HG02610 (cell line): ENCODE measurements around the gene TNS3.

Experiments
- ATAC-seq: cut with Tn5 transposase; IDR thresholded peaks from one replicate; pipeline ENCODE4 v1.9.1; 2021; ENCODE audit warnings: mild to moderate bottlenecking, moderate library complexity; ENCODE audit not compliant: unreplicated experiment

Gene TNS3

DNA sequence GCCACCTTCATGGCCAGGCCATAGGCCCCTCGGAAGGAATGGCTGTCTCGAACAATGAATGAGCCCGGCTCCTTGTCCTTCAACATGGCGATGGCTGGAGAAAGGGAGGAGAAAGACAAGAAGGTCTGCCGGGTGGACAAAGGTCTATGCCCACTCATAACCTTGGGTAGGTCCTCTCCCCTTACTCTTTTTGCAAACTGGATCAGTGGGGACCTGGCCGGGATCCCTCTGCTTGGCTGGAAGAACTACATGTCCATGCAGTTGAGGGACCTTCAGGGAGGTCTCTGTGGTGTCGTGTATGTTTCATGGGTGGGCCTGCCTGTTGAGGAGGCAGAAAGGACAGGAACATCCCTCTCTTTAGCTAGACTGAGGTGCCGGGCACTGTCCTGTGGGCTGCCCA is 284.8 kb downstream of the TNS3 start:
- no peak for ATAC-seq

DNA sequence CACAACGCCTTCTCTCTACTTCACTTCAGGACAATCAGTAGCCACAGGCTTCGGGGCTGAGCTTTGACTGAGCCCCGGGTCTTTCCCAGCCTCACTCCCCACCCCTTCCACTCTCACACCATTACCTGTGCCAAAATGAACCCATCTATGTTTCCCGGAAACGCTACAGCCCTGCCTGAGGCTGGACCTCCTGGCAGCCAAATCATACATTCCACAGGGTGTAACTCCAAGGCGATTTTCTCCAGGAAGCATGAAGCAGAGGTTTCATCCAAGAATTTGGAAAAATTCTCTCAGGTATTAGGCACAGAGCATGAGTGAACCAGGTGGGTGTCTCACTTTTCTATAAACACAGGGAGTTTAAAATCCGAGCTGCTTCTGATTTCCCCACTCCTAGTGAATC is 286.3 kb downstream of the TNS3 start:
- no peak for ATAC-seq

DNA sequence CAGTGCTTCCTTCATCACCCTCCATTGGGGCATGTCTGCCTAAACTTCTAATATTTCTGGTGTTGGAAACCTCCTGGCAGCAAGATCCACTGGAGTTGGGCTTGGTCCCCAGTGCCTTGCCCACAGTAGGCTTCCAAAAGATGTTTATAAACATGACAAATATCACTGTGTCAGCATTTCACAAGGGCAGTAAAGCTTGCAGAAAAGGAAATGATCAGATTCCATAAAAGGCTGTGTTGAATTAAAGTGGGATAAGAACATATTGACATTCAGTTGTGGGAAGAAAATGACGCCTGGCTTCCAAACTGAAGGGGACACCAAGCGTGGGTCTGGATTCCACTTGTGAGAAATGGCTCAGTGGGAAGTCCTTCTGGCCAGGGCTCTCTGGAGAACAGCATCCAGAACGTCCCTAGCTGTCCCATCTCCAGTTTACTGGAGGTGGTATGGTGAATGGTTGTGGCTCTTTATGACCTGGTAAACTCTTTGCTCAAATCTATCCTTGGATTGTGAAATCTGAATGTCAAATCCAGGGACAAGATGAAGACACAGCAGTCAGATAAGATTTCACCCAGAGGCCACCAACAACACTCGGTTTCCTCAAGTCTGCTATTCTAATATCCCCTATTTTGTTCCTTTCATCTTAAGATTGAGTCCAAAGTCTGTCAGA is 287.2 kb downstream of the TNS3 start:
- ATAC-seq, result no peak

DNA sequence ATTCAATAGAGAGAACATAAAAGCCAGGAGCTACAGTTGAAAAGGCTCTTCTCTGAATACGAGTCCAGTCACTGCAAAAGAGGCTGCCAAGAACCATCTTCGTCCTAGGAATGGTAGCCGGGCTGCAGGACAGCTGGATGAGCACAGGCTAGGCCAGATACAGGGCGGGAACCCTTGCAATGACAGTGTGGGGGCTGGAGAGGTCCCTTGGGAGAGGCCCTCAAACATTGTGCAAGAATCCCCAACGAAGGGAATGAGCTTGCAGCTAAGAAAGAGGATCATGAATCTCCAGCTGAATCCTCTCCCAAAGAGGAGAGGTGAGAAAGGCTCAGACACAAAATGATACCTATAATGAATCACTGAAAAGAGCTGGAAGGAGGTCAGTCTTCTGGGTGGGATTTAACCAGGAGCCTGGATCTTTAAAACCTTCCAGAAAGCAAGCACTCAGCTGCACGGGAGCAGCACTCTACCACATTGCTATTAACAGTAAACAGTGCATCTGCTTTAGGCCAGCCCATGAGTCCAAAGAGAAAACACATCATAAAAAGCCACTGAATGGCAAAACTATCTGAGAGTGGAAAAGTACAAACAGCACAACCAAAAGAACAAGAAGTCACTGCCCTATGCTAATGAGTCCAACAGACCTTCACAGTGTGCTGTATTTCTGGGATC is 287.9 kb downstream of the TNS3 start:
- no peak for ATAC-seq

DNA sequence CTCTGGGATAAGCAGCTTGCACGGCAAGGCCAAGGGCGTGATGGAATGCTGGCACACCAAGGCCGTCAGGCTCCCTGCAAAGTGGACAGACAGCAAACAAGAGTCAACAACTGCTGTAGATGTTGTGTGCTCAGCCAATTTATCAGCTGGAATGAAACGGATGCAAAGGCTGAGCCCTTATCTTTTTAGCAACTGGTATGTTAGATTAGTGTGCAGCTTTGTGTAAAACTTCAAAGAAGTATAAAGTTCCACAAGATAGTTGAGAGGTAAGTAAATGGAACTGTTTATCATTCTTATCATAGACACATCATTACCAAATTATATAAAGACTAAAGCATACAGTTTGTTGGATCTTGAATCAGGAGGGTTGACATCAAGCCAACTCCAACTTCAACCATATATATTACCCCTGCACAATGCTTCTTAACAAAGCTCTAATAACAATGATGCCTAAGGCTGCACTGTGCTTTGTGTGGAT is 289.0 kb downstream of the TNS3 start:
- no peak for ATAC-seq

DNA sequence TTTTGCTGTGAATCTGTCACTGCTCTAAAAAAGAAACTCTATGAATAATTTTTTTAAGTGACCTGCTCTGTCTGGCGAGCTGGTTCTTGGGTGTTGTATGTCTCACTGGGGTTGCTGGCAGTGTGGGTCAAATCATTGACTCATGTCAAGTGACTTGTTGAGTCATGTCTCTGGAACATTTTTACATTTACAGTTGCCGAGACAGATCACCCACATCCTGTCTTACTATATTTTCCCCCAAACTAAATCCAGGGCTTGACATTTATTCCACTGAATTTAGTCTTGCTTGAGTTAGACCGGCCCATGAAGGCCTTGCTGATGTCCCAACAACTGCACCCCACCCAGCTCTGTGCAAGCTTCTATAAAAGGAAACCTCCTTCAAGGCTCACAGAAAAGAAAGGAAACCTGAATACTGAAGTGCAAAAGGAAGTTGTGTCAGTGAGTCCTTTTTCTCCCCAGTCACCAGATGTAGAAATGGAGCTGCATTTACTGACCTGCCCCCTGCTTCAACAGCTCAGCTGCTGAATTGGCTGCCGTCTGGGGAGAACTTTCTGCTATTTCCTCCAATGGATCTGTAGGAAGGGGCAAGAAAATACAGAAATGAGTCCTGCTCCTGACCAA is 290.3 kb downstream of the TNS3 start:
- peak; percentile 97 for ATAC-seq

DNA sequence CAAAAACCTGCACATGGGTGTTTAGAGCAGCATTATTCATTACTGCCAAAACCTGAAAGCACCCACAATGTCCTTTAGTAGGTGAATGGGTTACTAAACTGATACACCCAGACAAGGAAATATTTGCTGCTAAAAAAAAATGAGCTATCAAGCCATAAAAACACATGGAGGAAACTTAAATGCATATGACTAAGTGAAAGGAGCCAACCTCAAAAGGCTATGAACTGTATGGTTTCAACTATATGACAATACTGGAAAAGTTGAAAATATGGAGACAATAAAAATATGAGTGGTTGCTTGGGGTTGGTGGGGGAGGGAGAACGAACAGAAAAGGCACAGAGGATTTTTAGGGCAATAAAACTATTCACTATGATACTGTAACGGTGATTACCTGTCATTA is 291.0 kb downstream of the TNS3 start:
- ATAC-seq, result no peak

DNA sequence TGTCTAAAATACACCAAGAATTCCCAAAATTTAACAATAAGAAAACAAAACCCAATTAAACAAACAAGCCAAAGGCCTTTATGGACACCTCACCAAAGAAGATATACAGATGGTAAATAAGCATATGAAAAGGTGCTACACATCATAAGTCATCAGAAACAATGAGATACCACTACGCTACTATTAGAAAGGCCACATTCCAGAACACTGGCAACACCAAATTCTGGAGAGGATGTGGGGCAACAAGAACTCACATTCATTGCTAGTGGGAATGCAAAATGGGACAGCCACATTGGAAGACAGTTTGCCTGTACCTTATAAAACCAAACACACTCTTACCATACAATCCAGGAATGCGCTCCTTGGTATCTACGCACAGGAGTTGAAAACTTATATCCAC is 291.4 kb downstream of the TNS3 start:
- ATAC-seq, result no peak

DNA sequence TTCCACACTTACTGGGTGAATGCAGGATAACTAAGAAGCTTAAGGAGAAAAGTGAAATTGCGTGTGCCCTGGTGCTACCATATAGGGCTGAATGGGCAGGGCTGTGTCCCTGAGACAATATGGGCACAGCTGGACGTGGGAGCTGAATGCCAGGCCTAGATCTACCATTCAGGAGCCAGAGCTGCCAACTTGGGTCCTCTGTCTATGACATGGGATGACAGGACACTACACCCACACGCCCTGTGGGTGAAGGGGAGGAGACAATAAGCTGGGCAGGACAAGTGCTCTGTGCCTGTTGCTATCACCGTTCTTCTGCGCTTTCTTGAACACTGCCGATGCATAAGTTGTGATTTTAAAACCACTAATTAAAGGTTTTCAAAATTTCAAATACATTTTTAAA is 293.9 kb downstream of the TNS3 start:
- no peak for ATAC-seq

DNA sequence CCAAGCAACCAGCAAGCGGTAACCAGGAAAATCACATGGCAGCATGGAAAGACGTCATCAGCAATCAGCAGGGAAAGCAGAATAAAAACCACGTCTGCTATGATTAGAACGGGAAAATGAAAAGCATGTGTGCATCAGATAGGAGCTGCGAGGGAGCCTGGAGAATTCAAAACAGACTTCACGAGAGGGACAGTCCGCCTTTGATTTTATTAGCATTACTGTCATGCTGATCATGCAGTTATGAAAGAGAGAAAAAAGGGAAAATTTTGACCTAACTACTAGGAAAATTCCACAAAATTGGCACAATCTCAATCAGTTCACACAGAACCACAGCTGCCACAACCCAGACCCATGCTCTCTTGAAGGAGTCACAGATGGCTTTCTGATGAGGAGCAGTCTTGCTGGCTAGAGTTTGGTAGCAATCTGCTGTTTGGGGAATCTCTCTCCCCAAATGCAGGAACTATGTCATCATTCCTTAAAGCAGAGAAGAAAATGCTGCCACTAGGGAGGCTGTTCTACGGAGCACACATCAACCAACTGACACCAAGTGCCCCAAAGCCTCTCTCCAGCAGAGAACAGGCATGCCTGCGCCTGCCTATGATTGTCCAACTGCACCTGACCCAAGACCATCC is 295.9 kb downstream of the TNS3 start:
- no peak for ATAC-seq

DNA sequence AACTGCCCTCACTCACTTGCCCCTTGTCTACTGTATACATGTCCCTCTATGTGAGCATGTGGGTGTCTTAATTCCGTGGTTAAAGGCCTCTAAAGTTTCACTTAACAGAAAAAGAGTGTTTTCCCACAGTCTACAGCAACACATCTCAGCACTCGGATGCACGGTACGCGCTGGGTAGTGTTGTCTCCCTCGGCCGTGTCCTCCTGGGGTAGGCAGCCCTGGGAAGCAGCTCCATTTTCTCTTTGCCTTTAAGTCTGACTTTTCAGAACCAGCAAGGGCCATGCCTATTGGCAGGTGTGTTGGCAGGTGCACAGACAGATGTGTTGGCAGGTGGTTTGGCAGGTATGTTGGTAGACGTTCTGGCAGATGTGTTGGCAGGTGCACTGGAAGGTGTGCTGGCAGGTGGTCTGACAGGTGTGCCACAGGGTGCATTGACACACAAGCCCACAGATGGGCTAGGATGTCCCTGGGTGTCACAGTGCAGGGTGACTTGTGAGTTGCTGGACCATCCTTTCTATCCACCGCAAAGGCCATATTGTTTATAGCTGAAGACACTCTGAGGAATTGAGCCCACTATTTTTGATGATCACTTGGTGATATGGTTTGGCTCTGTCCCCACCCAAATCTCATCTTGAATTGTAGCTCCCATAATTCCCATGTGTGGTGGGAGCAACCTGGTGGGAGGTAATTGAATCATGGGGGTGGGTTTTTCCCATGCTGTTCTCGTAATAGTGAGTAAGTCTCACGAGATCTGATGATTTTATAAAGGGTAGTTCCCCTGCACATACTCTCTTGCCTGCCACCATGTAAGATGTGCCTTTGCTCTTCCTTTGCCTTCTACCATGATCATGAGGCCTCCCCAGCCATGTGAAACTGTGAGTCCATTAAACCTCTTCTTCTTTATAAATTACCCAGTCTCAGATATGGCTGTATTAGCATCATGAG is 296.9 kb downstream of the TNS3 start:
- no peak for ATAC-seq

DNA sequence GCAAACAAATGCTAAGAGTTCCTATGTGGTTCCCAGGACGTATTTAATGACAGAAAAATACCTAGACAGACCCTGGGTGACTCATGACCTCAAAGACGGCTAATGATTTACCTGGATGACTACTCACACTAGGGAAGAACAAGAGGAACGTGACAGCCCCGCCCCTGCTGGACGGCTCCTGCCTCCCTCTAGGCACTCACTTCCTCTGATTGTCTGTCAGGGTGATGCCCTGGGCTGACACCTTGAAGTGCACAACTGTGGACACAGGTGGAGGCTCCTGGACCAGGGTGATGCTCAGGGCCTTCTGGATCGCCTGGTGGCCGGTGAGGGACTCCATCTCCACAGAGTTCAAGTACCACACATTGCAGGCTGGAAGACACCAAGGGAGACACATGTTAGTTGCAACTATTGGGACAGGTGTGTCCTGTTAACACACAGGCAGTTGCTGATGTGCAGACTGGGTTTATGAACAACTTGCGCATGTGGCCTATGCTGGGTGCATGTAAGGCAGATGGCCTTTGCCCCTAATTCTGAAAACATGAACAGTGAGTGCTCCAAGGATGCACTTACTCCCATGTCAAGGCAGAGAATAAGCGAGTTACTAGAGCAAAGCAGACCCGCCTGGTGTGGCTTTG is 298.3 kb downstream of the TNS3 start:
- no peak for ATAC-seq

DNA sequence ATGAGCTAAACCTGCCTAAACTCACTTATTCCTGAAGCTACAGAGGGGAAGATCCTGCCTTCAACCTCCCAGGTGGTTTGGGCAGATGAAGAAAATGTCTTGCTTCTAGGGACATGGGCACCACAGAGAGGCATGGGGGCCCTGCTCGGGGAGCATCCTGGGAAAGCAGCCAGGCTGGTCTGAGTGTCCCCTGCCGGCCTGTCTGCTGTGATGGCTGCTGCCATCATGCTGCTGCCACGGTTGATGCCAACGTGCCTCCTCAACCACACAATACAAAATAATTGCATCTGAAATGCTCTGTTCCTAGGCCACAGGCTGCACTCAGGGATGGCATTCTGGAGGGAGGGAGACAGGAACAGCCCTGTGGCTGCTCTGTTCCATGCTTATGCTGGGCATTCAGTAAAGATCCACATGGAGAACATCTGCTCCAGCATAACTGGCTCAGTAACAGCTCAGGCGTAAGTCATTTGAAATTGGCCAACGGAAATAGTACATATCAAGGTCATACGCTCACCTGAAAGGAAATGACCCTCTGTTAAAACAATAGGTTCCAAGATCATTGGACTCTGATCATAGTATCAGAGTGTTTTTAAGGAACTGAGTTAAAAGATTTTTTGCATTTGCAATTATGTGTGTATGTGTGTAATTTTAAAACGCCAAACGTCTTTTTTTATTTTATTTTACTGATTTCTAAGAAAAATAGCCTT is 299.0 kb downstream of the TNS3 start:
- ATAC-seq, result no peak

DNA sequence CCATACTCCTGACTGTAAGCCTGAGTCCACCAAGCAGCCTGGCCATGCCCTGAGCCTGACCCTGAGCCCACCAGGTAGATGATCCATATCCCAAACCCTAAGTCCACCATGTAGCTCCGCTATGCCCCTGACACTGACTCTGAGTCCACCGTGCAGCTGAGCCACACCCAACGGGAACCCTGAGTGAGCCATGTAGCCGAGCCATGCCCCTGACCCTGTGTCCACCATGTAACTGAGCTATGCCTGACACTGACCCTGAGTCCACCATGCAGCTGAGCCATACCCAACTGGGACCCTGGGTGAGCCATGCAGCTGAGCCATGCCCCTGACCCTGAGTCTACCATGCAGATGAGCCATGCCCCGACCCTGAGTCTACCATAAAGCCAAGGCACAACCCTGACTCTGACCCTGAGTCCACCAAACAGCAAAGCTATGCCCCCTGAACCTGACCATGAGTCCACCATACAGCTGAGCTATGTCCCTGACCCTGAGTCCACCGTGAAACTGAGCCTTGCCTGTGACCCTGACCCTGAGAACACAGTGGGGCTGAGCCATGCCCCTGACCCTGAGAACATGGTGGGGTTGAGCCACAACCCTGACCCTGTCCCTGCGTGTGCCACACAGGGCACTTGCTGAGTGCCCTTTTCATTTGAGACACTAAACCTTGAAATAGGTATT is 299.8 kb downstream of the TNS3 start:
- ATAC-seq, result no peak

DNA sequence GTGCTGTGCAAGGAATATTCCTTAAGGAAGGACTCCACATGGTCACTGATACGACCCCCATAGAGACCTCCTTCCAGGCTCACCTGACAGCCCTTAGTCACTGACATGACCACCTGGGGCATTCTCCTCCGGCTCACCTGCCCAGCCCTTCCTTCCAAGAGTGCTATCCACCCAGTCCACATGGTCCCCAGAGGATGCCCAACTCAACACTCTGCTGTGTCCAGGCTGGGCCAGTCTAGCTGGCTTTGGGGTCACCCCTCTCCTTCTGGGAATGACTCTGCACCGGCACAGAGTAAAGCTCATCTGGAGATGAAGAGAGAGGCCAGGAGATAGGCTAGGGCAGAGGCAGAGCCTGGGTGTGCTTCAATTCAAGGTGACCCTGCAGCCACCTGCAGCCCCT is 300.8 kb downstream of the TNS3 start:
- ATAC-seq, result no peak

DNA sequence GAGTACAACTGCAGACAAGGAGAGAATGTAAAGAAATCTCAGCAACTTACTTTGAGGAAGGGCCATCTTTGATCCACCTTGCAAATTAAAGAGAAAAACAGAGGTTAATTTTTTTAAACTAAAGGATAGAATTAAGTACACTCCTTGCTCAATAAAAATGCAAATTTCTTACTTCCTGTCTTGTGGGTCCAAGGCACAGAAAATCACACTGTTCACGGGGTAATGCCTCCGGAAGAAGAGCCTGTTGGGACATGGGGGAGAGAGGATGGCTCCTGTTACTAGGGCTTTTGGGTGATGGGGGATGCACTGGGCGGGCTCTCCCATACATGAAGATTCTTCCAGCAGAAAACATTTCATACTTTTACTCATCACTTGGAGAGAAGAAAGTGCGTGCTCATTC is 301.8 kb downstream of the TNS3 start:
- no peak for ATAC-seq

DNA sequence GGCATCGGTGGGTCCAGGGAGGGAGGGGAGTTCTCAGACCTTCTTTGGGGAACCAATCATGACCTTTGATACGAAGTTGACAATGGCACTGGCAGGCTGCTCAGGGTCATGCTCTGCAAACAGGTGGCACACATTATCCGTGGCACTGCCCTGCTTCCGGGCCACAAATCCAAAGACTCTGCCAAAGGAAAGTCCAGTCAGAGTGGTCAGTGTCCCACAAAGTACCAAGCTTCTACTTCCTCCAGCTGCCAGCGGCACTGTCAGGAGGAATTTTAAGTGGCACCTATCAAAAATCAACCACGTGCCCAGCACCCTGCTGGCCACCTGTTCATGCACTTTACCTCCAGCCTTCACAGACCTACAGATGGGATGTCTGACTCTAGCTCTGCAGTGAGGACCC is 303.9 kb downstream of the TNS3 start:
- ATAC-seq, result no peak

DNA sequence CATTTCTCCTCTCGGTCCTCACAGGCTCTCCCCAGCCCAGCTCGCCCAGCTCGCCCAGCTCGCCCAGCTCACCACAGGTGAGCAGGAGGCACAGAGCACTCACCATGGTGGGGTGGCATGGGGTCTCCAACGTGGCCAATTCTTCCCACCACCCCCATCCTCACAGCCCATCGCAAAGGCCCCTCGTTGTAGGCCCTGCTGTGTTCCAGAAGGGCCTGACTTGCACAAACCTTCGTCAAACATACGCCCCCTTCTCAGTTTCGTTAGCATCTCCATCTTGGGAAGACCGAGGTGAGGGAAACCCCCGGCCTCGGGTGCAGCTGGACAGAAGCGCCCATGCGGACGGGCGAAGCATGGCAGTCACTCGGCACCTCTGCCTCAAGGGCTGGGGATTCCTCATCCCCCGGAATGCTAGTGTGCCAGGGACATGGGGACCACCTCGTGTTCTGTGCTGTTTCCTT is 304.6 kb downstream of the TNS3 start:
- no peak for ATAC-seq
